NCI-H2227 (cell line): Measurements from ENCODE around the gene CCDC102A.

Experiments
- DNase-seq: peaks from one replicate; lab custom pipeline; 2025; ENCODE audit not compliant: unreplicated experiment; lab: John Stamatoyannopoulos, UW

The CCDC102A gene

DNA sequence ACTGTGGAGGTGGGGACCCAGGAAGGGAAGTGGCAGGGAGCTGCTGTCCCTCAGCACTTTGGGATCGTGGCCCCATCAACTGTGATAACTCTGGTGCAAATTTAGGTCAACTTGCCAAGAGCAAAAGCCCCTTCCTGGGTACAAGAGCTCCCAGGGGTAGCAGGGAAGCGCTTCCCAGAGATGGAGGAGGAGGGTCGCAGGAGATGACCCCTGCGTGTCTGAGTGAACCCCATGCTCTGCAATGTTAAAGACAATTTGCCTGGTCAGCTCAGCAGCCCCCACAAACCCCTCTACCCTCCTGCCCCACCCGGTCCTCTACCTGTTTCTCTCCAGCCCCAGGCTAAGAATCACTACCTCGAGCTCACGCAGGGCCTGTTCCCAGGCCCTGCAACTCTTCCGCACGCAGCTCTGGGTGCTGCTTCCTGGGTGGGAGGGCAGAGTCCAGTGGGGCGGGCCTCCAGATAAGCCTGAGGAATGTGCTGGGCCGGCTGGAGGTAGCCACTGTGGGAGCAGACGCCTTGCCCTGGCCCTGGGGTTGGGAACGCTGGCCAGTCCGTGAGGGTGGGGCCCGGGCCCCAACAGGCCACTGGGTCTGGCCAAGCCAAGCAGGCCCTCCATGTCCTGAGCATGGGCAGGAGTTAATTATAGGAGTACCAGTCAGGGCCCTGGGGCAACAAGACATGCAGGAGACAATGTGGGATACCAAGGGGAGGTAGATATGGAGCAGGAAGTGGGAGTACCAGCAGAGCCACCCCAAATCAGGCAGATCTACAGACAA lies 56.2 kb downstream of the CCDC102A start:
- no peak for DNase-seq

- peak; percentile 63 for DNase-seq
Observed at GRCh38 chr16:57479205-57479975, 57.0 kb downstream of the CCDC102A start.

- no peak for DNase-seq
Observed at GRCh38 chr16:57478396-57479204, 57.8 kb downstream of the CCDC102A start.

GRCh38 chr16:57477531-57478202 lies 58.7 kb downstream of the CCDC102A start:
- DNase-seq: peak; percentile 64

DNA sequence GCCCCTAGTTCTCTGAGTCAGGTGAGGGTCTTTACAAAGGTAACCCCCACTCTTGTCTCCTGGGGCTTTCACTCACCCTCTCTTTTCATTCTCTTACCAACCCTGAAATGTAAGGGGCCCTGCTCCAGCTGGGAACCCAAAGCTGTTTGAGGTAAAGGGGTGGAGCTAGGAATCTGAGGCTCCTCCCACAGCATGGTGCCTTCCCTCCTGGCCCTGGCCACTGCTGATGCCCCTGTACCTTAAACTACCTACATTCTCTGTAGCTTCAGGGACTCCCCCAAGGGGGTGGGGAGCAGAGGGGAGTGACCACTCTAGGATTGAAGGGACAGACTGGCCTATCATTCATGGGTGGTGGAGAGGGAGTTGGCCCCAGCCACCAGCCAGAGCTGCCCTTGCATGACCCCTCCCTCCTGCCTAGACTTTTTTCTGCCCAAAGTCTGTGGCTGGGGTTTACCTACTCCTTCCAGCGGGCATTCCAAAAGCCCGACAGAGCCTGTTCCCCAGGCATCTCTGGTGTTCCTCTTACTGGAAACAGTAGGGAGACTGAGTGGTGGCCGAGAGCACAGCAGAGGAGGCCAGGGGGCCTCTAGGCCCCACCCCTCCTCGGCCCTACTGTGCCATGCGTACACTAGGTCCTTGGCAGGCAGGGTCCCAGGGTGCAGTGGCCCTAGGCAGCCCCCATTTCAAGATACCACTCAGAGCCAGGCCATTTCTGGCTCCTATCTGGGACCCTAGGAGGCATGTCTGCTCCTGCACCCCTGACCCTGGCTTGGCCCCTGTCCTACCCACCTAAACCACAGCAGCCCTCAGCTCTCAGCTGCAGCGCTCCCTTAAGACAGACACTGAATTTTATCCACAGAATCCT lies 59.6 kb downstream of the CCDC102A start:
- DNase-seq: no peak

DNA sequence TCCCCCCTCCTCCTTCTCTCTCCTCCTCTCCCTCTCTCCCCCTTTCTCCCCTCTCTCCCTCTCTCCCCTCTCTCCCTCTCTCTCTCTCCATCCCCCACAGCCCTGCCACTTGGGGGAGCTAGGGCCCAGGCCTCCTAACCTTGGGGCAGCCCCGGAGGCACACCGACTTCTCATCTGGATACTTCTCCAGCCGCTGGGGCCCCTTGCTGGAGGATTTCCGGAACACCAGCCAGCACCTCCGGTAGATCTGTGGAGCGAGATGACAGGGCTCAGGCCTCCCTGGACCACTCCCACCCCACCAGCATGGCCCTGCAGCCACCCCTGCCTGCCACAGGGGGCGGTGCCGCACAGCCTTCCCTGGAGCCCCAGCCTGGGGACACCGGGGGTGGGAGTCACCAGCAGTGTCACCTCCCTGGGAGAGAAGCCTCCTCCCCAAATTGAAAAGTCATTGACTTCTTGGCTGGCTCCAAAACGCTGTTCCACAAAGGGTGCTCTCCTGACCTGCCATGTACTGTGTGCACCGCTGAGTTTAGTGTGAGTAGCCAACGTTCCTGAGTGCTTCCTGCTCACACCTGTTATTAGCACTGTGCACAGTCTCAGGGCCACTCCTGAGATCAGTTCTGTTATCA lies 60.5 kb downstream of the CCDC102A start:
- DNase-seq: peak; percentile 68

GRCh38 chr16:57474671-57475661 lies 61.4 kb downstream of the CCDC102A start:
- no peak for DNase-seq

DNA sequence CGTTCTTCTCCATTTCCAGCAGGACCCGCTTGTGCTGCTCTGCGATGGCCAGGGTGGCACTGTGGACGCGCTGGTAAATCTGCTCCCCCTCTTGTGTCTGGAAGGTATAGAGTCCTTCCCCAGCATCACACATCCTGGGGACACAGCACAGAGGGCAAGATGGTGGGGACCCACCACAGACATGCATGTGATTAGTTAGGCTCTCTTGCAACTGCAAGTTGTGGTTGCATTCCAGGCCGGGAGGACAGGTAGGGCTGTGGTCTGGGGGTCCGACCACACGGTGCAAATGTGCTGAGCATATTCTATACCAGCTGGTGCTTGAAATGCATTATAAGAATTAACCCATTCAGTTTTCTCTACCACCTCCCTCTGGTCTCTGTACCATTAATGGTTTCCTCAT lies 62.5 kb downstream of the CCDC102A start:
- no peak for DNase-seq

DNA sequence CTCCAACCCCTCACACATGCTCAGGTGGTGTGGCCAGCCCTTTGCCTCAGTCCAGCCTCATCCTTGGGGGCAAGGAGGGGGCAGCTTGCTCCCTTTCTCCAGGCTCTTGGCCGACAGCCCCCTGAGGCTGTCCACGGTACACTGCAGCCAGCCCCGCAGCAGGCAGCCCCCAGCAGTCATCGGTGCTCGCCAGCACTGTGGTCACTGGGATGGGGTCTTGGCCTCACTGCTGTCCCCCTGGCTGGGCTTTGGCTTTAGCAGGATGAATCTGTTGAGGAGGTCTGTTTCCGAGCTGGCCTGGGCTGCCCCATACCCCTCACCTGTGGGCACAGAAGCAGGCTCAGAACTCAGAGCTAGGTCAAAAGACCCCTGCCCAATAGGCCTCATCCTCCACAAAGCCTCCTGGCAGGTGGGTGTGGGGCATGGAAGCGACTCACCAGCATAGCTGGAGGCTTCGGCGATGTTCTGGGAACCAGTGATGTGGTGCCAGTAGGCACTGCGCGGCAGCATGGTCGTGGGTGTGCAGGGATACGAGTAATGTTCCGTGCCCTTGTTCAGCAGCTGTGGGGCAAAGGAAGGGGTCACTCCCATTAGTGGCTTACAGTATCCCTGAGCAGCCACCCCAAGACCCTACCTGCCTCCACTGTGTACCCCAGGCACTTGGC lies 63.1 kb downstream of the CCDC102A start:
- no peak for DNase-seq

GRCh38 chr16:57472665-57473060 lies 63.7 kb downstream of the CCDC102A start:
- no peak for DNase-seq

- no peak for DNase-seq
Observed at GRCh38 chr16:57471852-57472664, 64.3 kb downstream of the CCDC102A start.

DNA sequence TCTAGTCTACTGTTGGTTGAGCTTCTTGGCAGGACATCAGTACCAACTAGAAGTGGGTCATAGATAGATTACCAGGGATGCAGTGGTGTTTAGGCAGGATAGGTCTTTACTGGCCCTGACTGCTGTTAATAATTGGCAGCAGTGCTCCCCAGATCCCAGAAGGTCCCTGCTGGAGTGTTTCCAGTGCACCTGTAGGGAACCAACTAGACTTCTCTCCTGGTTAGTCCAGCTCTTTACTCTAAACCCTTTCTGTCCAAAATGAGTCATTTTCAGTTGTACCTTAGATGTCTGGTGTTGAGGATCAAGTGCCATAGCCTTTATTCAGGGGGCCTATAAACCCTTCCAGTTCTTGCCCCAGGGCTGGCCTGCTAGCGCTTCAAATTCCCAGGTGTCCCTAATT lies 65.2 kb downstream of the CCDC102A start:
- DNase-seq: no peak

GRCh38 chr16:57470711-57471110 lies 65.7 kb downstream of the CCDC102A start:
- no peak for DNase-seq

DNA sequence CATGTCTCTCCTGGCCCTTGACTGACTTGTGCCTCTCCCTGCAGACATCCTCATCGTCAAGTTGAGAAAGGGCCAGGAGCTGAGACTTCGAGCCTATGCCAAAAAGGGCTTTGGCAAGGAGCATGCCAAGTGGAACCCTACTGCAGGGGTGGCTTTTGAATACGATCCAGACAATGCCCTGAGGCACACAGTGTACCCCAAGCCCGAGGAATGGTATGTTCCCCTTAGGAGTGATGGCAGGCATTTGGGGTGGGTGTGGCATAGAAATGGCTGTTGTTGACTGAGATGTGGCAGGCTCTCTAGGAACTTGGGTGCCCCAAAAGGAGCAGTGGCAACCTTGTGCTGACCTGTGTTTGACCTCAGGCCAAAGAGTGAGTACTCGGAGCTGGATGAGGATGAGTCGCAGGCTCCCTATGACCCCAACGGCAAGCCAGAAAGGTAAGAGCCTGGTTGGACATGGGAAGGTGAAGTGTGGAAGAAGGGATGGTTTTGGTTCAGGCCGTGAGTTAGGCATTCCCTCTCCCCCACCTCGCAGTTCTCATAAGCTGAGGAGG lies 66.4 kb downstream of the CCDC102A start:
- no peak for DNase-seq

DNA sequence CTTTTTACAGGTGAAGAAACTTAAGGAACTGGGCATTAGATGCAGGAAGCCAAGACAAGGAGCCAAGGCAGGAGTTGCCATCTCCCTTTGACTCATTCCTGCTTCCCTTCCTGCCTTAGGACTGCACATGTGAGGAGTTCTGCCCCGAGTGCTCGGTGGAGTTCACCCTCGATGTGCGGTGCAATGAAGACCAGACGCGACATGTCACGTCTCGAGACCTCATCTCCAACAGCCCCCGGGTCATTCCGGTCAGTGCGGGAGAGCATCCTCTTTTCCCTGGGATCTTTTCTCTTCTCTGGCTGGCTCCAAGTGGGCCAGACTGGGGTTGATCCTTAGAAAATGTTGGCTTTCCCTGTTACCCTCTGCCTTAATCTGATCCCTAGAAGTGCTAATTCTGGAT lies 67.3 kb downstream of the CCDC102A start:
- no peak for DNase-seq

DNA sequence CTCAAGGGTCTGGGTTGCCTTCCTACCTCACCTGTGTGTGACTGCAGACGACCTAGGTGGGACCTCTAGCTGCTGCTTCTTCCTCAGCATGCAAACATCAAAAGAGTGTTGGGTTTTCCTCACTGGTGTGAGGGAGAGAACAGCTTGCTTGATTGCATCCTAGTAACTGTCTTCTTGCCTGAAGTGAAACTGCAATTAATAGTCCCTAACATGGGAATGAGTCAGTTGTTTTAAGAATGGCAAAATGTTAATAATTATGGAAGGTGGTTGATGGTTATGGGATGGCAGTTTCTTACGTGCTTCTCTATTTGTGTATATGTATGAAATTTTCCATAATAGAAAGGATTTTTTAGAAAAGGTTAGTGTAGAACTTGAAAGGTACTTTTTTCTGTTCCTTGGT lies 68.0 kb downstream of the CCDC102A start:
- DNase-seq: no peak

DNA sequence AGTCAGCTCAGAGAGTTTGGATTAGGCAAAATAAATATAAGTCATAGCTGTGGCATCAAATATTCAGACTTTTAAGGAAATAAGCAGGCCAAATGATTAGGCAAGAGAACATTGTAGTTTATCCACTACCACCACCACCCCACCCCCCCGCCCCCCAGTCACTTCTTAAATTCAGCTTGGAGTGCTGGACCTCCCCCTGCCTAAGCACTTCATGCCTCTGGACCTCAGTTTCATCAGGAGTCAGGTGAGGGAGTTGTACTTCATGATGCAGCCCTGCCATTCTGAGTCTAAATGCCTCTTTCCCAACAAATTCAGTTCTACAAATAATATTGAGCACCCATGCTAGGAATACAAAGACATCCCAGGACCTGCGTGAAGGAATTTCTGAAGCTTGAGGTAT lies 71.8 kb downstream of the CCDC102A start:
- no peak for DNase-seq
